ENCODE data around the gene BMS1.
"Not testable (repeated sequence)": the region's sequence is repeated elsewhere in the genome, so short reads cannot be mapped to it uniquely, and the experiment has no call there.

Gene BMS1

GRCh38 chr10:42816334-42816733, 33.7 kb downstream of the BMS1 start:
- not testable (repeated sequence) for H3K4me1 Mint-ChIP-seq (ENCODE audit: low read depth); H3K4me3 Mint-ChIP-seq; H3K27me3 Mint-ChIP-seq (ENCODE audit: low read depth)
- Mint-ChIP-seq H3K36me3 (ENCODE audit: low read depth) (peaks cover 77% of the 10 kb centered on the region), H3K9me3 (peaks cover 26% of the 10 kb centered on the region), H3K27ac (peak overlapping the region; percentile 36)

DNA sequence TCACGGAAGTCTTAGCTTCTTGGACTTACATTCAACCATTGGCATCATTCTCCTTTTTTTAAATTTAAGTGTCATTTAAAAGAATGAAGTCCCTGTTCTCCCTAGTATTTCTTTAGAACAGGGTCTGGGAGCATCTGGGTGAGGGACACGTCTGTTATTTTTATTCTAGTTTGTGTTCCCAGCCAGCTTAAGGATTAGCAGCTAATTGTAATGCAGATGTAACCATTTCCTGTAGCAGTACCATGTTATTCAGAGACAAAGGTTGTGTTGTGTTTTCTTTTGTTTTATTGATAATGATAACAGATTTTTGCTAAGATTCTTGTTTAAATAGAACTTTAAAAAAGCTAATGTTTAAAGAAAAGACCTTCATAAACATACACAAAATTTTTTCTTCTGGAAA, 34.3 kb downstream of the BMS1 start:
- H3K36me3 Mint-ChIP-seq (ENCODE audit: low read depth) = peaks cover 75% of the 10 kb centered on the region
- no peak overlapping the region for H3K4me3 Mint-ChIP-seq
- no peaks in the 10 kb centered on the region for H3K27me3 Mint-ChIP-seq (ENCODE audit: low read depth)
- H3K4me1 Mint-ChIP-seq (ENCODE audit: low read depth) = peaks cover 9% of the 10 kb centered on the region
- no peak overlapping the region for H3K27ac Mint-ChIP-seq
- H3K9me3 Mint-ChIP-seq = peaks cover 24% of the 10 kb centered on the region

GRCh38 chr10:42817417-42817816, 34.8 kb downstream of the BMS1 start:
- H3K27ac Mint-ChIP-seq; H3K4me3 Mint-ChIP-seq; H3K4me1 Mint-ChIP-seq (ENCODE audit: low read depth); H3K27me3 Mint-ChIP-seq (ENCODE audit: low read depth): not testable (repeated sequence)
- peaks cover 20% of the 10 kb centered on the region for H3K9me3 Mint-ChIP-seq
- H3K36me3 Mint-ChIP-seq (ENCODE audit: low read depth) = peaks cover 73% of the 10 kb centered on the region

DNA sequence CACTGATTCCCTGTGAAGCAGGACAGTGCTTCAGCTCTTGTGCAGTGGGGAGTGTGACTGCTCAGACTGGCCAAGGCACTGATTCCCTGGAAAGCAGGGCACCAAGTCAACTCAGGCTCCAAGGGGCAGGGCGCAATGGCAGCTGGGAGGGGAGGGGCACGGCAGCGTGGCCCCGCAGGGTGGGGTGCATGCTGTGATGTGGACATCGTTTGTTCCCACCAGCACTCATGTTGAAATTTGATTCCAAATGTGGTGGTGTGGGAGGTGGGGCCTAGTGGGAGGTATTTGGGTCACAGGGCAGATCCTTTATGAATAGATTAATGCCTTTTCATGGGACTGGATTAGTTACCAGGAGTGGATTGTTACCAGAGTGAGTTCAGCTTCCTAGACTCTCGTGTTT, 44.2 kb downstream of the BMS1 start:
- peaks cover 50% of the 10 kb centered on the region for H3K36me3 Mint-ChIP-seq (ENCODE audit: low read depth)
- not testable (repeated sequence) for H3K4me3 Mint-ChIP-seq; H3K9me3 Mint-ChIP-seq; H3K4me1 Mint-ChIP-seq (ENCODE audit: low read depth); H3K27me3 Mint-ChIP-seq (ENCODE audit: low read depth); H3K27ac Mint-ChIP-seq

DNA sequence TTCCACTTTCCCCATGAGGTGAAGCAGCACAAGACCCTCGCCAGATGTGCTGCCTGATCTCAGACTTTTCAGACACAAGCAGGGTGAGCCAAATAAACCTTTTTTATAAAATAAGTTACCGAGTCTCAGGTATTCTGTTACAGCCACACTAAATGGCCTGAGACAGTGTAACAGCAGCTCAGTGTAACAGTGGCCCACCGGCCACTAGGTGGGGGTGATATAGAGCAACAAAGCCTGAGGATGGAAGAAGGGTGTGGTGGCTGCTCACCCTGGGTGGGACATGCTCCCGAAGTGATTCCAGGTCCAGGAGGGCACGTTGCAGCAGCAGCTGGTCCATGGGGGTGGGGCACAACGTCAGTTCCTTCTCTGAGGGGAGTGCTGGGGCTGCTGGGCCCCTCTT, 44.6 kb downstream of the BMS1 start:
- Mint-ChIP-seq H3K4me1 (ENCODE audit: low read depth) (no peaks in the 10 kb centered on the region), H3K27ac (peak overlapping the region; percentile 3), H3K4me3 (no peak overlapping the region), H3K9me3 (peaks cover 6% of the 10 kb centered on the region), H3K27me3 (ENCODE audit: low read depth) (no peaks in the 10 kb centered on the region), H3K36me3 (ENCODE audit: low read depth) (peaks cover 54% of the 10 kb centered on the region)

- H3K27me3 Mint-ChIP-seq (ENCODE audit: low read depth); H3K27ac Mint-ChIP-seq; H3K9me3 Mint-ChIP-seq; H3K4me1 Mint-ChIP-seq (ENCODE audit: low read depth); H3K4me3 Mint-ChIP-seq: not testable (repeated sequence)
- H3K36me3 Mint-ChIP-seq (ENCODE audit: low read depth) = peaks cover 43% of the 10 kb centered on the region
Measured at GRCh38 chr10:42828391-42828790, 45.8 kb downstream of the BMS1 start.

- H3K9me3 Mint-ChIP-seq = no peaks in the 10 kb centered on the region
- no peak overlapping the region for H3K27ac Mint-ChIP-seq
- no peak overlapping the region for H3K4me3 Mint-ChIP-seq
- peaks cover 31% of the 10 kb centered on the region for H3K36me3 Mint-ChIP-seq (ENCODE audit: low read depth)
- no peaks in the 10 kb centered on the region for H3K27me3 Mint-ChIP-seq (ENCODE audit: low read depth)
- H3K4me1 Mint-ChIP-seq (ENCODE audit: low read depth) = no peaks in the 10 kb centered on the region
Measured at GRCh38 chr10:42830237-42830636, 47.6 kb downstream of the BMS1 start.

- Mint-ChIP-seq H3K4me1 (ENCODE audit: low read depth) (peaks cover 2% of the 10 kb centered on the region), H3K27me3 (ENCODE audit: low read depth) (peaks cover 25% of the 10 kb centered on the region), H3K4me3 (no peak overlapping the region), H3K27ac (no peak overlapping the region), H3K9me3 (no peaks in the 10 kb centered on the region), H3K36me3 (ENCODE audit: low read depth) (peaks cover 13% of the 10 kb centered on the region)
Measured at GRCh38 chr10:42836096-42836495, 53.5 kb downstream of the BMS1 start.

DNA sequence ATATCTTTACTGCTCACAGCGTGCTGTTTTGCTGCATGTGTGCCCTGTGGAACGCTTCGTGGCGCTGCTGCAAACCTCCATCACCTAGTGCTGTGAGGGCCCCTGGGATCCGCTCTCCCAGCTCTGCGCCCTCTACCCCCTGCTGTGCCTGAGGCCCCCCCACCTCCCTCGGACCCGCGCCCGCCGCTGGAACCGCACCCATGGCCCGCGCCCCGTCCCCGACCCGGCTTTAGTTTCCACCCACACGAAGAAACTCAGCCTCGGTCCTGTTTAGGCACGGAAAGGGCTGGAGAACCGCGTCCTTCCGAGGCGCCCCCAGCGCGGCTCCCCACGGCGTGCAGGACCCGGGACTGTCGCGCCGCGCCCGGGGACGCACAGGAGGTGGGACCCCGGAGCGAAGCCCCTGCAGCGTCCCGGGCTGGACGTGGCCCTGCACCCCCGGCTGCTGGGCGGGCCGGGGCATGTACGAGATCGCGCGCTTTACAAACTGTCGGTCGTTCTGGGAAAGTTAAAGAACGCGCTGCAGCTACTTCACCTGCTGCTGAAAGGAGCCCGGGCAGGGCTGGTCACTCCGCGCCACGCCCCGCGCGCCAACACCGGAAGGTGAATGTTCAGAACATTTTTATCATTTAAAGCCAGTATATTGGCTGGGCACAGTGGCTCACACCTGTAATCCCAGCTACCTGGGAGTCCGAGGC, 54.3 kb downstream of the BMS1 start:
- peaks cover 28% of the 10 kb centered on the region for H3K27me3 Mint-ChIP-seq (ENCODE audit: low read depth)
- no peaks in the 10 kb centered on the region for H3K9me3 Mint-ChIP-seq
- H3K4me1 Mint-ChIP-seq (ENCODE audit: low read depth) = peaks cover 2% of the 10 kb centered on the region
- H3K27ac Mint-ChIP-seq = no peak overlapping the region
- peak overlapping the region; percentile 42 for H3K4me3 Mint-ChIP-seq
- H3K36me3 Mint-ChIP-seq (ENCODE audit: low read depth) = peaks cover 6% of the 10 kb centered on the region

- H3K4me1 Mint-ChIP-seq (ENCODE audit: low read depth); H3K4me3 Mint-ChIP-seq; H3K9me3 Mint-ChIP-seq; H3K36me3 Mint-ChIP-seq (ENCODE audit: low read depth); H3K27ac Mint-ChIP-seq: not testable (repeated sequence)
- peaks cover 16% of the 10 kb centered on the region for H3K27me3 Mint-ChIP-seq (ENCODE audit: low read depth)
Measured at GRCh38 chr10:42844810-42845209, 62.2 kb downstream of the BMS1 start.

- not testable (repeated sequence) for H3K4me3 Mint-ChIP-seq; H3K27ac Mint-ChIP-seq; H3K27me3 Mint-ChIP-seq (ENCODE audit: low read depth); H3K36me3 Mint-ChIP-seq (ENCODE audit: low read depth); H3K4me1 Mint-ChIP-seq (ENCODE audit: low read depth); H3K9me3 Mint-ChIP-seq
Measured at GRCh38 chr10:42847261-42847660, 64.7 kb downstream of the BMS1 start.

- no peak overlapping the region for H3K27ac Mint-ChIP-seq
- no peaks in the 10 kb centered on the region for H3K36me3 Mint-ChIP-seq (ENCODE audit: low read depth)
- no peaks in the 10 kb centered on the region for H3K9me3 Mint-ChIP-seq
- H3K27me3 Mint-ChIP-seq (ENCODE audit: low read depth) = peaks cover 26% of the 10 kb centered on the region
- no peaks in the 10 kb centered on the region for H3K4me1 Mint-ChIP-seq (ENCODE audit: low read depth)
- H3K4me3 Mint-ChIP-seq = no peak overlapping the region
Measured at GRCh38 chr10:42850931-42851330, 68.3 kb downstream of the BMS1 start.

DNA sequence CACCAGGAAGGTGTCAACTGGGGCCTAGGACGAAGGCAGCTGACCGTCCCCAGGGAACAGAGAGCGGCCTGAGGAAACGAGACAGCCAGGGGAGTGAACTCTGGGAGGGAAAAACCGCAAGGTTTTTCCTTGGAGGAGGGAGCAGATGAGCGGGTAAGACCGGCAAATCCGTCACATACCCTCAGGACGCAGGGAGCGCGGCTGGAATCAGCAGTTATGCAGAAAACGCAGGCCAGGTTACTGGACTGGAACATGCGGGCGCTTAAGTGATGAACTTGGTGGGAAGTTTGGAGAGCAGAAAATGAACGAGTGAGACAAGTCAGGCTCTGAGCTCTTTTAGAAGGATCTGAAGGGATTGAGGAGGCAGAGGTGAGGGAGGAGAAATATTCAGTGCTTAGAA, 76.7 kb downstream of the BMS1 start:
- no peaks in the 10 kb centered on the region for H3K36me3 Mint-ChIP-seq (ENCODE audit: low read depth)
- H3K27ac Mint-ChIP-seq = no peak overlapping the region
- H3K9me3 Mint-ChIP-seq = no peaks in the 10 kb centered on the region
- peaks cover 25% of the 10 kb centered on the region for H3K27me3 Mint-ChIP-seq (ENCODE audit: low read depth)
- no peak overlapping the region for H3K4me3 Mint-ChIP-seq
- no peaks in the 10 kb centered on the region for H3K4me1 Mint-ChIP-seq (ENCODE audit: low read depth)

DNA sequence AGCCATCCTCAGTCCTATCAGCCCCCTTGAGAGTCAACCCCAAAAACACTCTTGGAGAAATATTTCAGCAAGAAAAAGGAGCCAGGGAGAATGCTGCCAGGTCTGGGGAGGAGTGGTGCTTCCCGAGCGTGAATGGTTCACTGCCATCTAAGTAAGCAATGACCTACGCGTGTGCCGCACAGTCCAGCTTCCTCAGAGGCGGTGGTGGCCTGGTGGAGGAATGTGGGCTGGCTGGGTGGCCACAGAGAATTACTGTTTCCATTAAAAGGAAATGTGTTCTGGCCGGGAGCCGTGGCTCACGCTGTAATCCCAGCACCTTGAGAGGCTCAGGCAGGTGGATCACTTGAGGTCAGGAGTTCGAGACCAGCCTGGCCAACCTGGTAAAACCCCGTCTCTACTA, 77.4 kb downstream of the BMS1 start:
- H3K27ac Mint-ChIP-seq; H3K4me3 Mint-ChIP-seq; H3K36me3 Mint-ChIP-seq (ENCODE audit: low read depth); H3K4me1 Mint-ChIP-seq (ENCODE audit: low read depth); H3K9me3 Mint-ChIP-seq: not testable (repeated sequence)
- peaks cover 25% of the 10 kb centered on the region for H3K27me3 Mint-ChIP-seq (ENCODE audit: low read depth)

DNA sequence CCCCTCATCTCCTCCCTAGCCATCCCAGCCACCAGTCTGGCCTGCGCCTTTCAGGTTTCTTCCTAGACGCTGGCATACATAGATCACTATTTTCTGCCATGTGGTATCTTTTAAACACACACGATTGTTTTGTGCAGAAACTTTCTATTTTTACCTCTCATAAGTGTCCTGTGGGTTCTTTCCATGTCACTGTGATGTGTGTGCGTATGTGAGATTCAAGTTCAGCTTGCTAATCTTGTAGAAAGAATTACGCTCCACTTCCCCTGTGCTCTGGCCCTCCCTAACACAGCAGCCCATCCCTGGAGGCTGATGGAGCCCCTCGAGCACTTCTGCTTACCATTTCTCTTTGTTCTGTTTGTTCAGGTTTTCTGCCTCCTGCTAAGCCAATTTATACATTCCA, 80.2 kb downstream of the BMS1 start:
- H3K4me1 Mint-ChIP-seq (ENCODE audit: low read depth); H3K27ac Mint-ChIP-seq; H3K4me3 Mint-ChIP-seq; H3K9me3 Mint-ChIP-seq; H3K36me3 Mint-ChIP-seq (ENCODE audit: low read depth): not testable (repeated sequence)
- H3K27me3 Mint-ChIP-seq (ENCODE audit: low read depth) = peaks cover 40% of the 10 kb centered on the region

DNA sequence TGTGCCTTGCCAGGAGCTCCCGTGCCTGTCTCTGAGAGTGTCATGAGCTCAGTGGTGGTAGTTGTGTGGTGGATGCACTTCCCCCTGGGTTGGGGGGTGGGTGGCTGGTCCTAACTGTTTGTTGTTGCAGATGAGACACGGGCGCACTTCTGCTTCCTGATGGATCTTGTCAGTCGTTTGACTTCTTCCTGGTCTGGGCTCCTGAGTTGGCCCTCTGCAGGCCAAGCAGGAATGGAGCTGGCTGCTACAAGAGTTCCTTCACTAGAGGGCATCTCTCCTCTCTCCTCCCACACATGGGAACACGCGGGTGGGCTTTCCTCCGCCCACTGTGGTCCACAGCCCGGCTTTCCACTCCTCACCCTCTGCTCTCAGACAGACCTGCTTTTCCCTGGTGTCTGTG, 82.0 kb downstream of the BMS1 start:
- Mint-ChIP-seq H3K36me3 (ENCODE audit: low read depth) (no peaks in the 10 kb centered on the region), H3K9me3 (no peaks in the 10 kb centered on the region), H3K4me1 (ENCODE audit: low read depth) (peaks cover 3% of the 10 kb centered on the region), H3K4me3 (no peak overlapping the region), H3K27me3 (ENCODE audit: low read depth) (peaks cover 40% of the 10 kb centered on the region), H3K27ac (no peak overlapping the region)
